Muscle layer of colon (tissue), 2 donors: ENCODE results near the gene RAET1E.
"Not testable (repeated sequence)": the region's sequence is repeated elsewhere in the genome, so short reads cannot be mapped to it uniquely, and the experiment has no call there.

Experiments used
- H3K27ac ChIP-seq: one replicate; pipeline ENCODE4 v1.7.0; 2013; ENCODE audit warnings: low read depth, mild to moderate bottlenecking, low read length, moderate library complexity
- H3K27me3 ChIP-seq, 2 donors: one replicate each; pipeline ENCODE4 v1.7.0; 2013; ENCODE audit warnings: low read length in 2 of 2, mild to moderate bottlenecking in 2 of 2; ENCODE audit not compliant: insufficient read depth in 2 of 2, control insufficient read depth in 1 of 2
- H3K36me3 ChIP-seq: one replicate; pipeline ENCODE4 v1.7.0; 2013; ENCODE audit warnings: mild to moderate bottlenecking, low read length; ENCODE audit not compliant: insufficient read depth
- H3K4me1 ChIP-seq: one replicate; pipeline ENCODE4 v1.7.0; 2013; ENCODE audit warnings: mild to moderate bottlenecking, low read length; ENCODE audit not compliant: insufficient read depth
- H3K4me3 ChIP-seq, 2 donors: one replicate each; pipeline ENCODE4 v1.7.0; 2013; ENCODE audit warnings: low read length in 2 of 2, low read depth in 1 of 2, mild to moderate bottlenecking in 1 of 2, moderate library complexity in 1 of 2
- H3K9ac ChIP-seq: one replicate; pipeline ENCODE4 v1.7.0; 2013; ENCODE audit warnings: low read length
- H3K9me3 ChIP-seq: one replicate; pipeline ENCODE4 v1.7.0; 2013; ENCODE audit warnings: mild to moderate bottlenecking, low read length
- donor health status: abdominal sarcoma.
- donor health status: Adenocarcinoma of cecum.

The RAET1E gene

GRCh38 chr6:149925974-149926777 lies 28.3 kb upstream of the RAET1E start:
- no peaks in the 10 kb centered on the region for H3K36me3 ChIP-seq
- peak overlapping the region; percentile 41 to 52 for H3K4me3 ChIP-seq
- no peak overlapping the region for H3K9ac ChIP-seq
- no peaks in the 10 kb centered on the region for H3K9me3 ChIP-seq
- no peak overlapping the region for H3K27ac ChIP-seq
- peaks cover 27 to 34% of the 10 kb centered on the region in 2 donors for H3K27me3 ChIP-seq
- peaks cover 5% of the 10 kb centered on the region for H3K4me1 ChIP-seq

GRCh38 chr6:149925253-149925973 lies 27.5 kb upstream of the RAET1E start:
- Histone ChIP-seq H3K9ac (no peak overlapping the region), H3K27me3 (peaks cover 21 to 27% of the 10 kb centered on the region in 2 donors), H3K27ac (no peak overlapping the region)

DNA sequence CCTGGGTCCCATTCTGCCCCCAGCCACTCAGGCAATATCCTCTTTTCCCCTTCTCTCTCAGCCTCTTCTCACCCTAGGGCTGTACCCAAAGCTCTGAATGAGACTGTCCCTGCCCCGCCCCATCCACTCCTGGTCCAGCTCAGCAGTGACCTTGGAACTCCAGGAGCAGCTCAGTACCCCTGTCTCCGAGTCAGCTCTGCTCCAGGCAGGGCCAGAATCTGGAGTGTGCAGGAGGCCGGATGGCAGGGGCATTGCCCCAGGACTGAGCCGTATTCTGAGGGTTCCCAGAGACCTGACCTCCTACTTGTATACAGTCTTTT lies 27.0 kb upstream of the RAET1E start:
- H3K27ac ChIP-seq, result no peak overlapping the region
- no peak overlapping the region for H3K9ac ChIP-seq
- peak overlapping the region in 1 of 2 donors; percentile 52 for H3K4me3 ChIP-seq
- H3K27me3 ChIP-seq, result peaks cover 19 to 27% of the 10 kb centered on the region in 2 donors
- H3K4me1 ChIP-seq, result peaks cover 5% of the 10 kb centered on the region
- H3K9me3 ChIP-seq, result no peaks in the 10 kb centered on the region
- no peaks in the 10 kb centered on the region for H3K36me3 ChIP-seq

More at GRCh38 chr6:149925253-149925973, 27.5 kb upstream of the RAET1E start:
- no peaks in the 10 kb centered on the region for H3K36me3 ChIP-seq
- H3K9me3 ChIP-seq, result no peaks in the 10 kb centered on the region
- peaks cover 5% of the 10 kb centered on the region for H3K4me1 ChIP-seq
- H3K4me3 ChIP-seq, result peak overlapping the region; percentile 41 to 52

GRCh38 chr6:149924206-149924932 lies 26.5 kb upstream of the RAET1E start:
- Histone ChIP-seq H3K4me1 (peaks cover 5% of the 10 kb centered on the region), H3K4me3 (no peak overlapping the region), H3K36me3 (no peaks in the 10 kb centered on the region), H3K9ac (no peak overlapping the region), H3K27me3 (peaks cover 14 to 22% of the 10 kb centered on the region in 2 donors), H3K27ac (no peak overlapping the region), H3K9me3 (no peaks in the 10 kb centered on the region)

- Histone ChIP-seq H3K27ac (no peak overlapping the region), H3K9me3 (no peaks in the 10 kb centered on the region), H3K4me3 (peak overlapping the region; percentile 65 to 71), H3K9ac (no peak overlapping the region), H3K4me1 (peaks cover 5% of the 10 kb centered on the region), H3K36me3 (no peaks in the 10 kb centered on the region), H3K27me3 (peaks cover 10 to 18% of the 10 kb centered on the region in 2 donors)
These were observed 25.5 kb upstream of the RAET1E start for GRCh38 chr6:149923327-149923986.

- Histone ChIP-seq H3K9ac (no peak within 1 kb of the TSS), H3K27ac (no peak within 1 kb of the TSS)
These were observed 24.9 kb upstream of the RAET1E start, which contains the start of gene RAET1G for GRCh38 chr6:149922642-149923326. Gene RAET1G, minus strand, starts transcription at chr6:149923121. Its CDS starts 111 bp downstream, at chr6:149923010.

DNA sequence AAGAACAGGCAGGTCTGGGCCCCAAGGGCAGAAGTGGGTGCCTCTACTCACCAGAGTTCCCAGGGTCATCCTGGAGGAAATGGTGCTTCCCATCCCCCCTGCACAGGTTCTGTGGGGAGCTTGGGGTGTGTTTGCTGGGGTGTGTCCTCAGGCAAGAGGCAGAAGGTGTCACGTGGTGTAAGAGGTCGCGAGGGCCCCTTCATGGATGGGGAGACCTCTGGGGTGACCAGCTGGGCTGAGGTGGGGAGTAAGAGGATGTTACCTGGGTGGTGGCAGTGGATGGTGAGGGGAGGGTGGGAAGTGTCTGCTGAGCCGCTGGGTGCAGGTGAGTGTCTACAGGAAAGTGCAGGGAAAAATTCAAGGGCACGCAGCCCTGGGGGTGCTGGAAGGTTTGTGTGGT lies 24.2 kb upstream of the RAET1E start:
- not testable (repeated sequence) for H3K36me3 ChIP-seq, H3K27ac ChIP-seq, H3K9me3 ChIP-seq, H3K4me1 ChIP-seq, H3K4me3 ChIP-seq, H3K9ac ChIP-seq
- peaks cover 10 to 18% of the 10 kb centered on the region in 2 donors for H3K27me3 ChIP-seq

More at GRCh38 chr6:149922642-149923326, 24.9 kb upstream of the RAET1E start, which contains the start of gene RAET1G:
- Histone ChIP-seq H3K4me3 (peak within 1 kb of the TSS; percentile 65 to 71), H3K4me1 (peaks cover 5% of the 10 kb centered on the region), H3K36me3 (no peaks in the 10 kb centered on the region), H3K27me3 (peaks cover 10 to 18% of the 10 kb centered on the region in 2 donors), H3K9me3 (no peaks in the 10 kb centered on the region)

DNA sequence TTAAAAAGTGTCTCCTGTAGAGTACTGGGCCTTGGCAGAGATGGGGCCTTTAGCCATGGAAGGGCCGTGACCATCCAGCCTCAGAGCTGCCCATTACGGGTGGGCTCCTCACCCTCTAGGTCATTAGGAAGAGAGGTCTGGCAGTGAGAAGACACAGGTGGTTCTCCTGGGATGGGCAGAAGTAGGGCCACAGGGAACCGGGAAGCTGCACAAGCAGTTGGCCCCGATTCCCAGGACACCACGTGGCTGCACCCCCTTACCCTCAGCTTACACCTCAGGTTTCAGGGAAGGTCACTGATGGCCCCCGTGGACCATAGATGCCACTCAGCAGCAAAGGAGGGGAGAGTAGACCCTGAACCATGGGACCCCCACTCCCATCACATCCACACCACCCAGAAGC lies 23.4 kb upstream of the RAET1E start:
- Histone ChIP-seq H3K27ac (no peak overlapping the region), H3K9ac (no peak overlapping the region), H3K4me1 (peaks cover 5% of the 10 kb centered on the region), H3K9me3 (no peaks in the 10 kb centered on the region), H3K36me3 (no peaks in the 10 kb centered on the region), H3K27me3 (peaks cover 10 to 18% of the 10 kb centered on the region in 2 donors), H3K4me3 (no peak overlapping the region)

GRCh38 chr6:149919834-149920225 lies 21.9 kb upstream of the RAET1E start:
- Histone ChIP-seq H3K27me3 (peaks cover 7 to 18% of the 10 kb centered on the region in 2 donors), H3K9me3 (no peaks in the 10 kb centered on the region), H3K4me3 (no peak overlapping the region), H3K36me3 (no peaks in the 10 kb centered on the region), H3K4me1 (peaks cover 5% of the 10 kb centered on the region), H3K27ac (no peak overlapping the region), H3K9ac (no peak overlapping the region)

GRCh38 chr6:149919126-149919833 lies 21.4 kb upstream of the RAET1E start:
- H3K27ac ChIP-seq, H3K9me3 ChIP-seq, H3K4me1 ChIP-seq, H3K4me3 ChIP-seq, H3K9ac ChIP-seq, H3K36me3 ChIP-seq: not testable (repeated sequence)
- peaks cover 3 to 17% of the 10 kb centered on the region in 2 donors for H3K27me3 ChIP-seq
